Natural killer cell (primary cell): Measurements from ENCODE around the gene ERRFI1. TPM values are rescaled to one million over a fixed set of nuclear protein-coding genes. Genes with fewer than 3 reads are reported as not detected.

Experiments
- ATAC-seq, 3 donors: fragments of 150-1000 bp in 2 of 3; fragments of 200-7000 bp in 1 of 3; cut with Tn5 transposase; 1 replicate in 1 of 3; 2 replicates in 2 of 3; pipeline ENCODE4 v1.10.0; 2021; ENCODE audit warnings: mild to moderate bottlenecking in 2 of 3, moderate library complexity in 2 of 3
- DNase-seq, 2 donors: peaks; one replicate each; pipeline versions ENCODE4 v3.0.0 to v3.0.0-alpha.2; 2013 to 2021; ENCODE audit warnings: mixed read lengths in 1 of 2
- H3K27ac ChIP-seq: one replicate; pipeline ENCODE4 v1.5.1; 2013; ENCODE audit warnings: mild to moderate bottlenecking, low read length
- H3K27me3 ChIP-seq: one replicate; pipeline ENCODE4 v1.6.1; 2013; ENCODE audit warnings: low read length; ENCODE audit not compliant: control insufficient read depth, insufficient read depth
- H3K36me3 ChIP-seq: one replicate; pipeline ENCODE4 v1.6.1; 2013; ENCODE audit warnings: low read length; ENCODE audit not compliant: control insufficient read depth, insufficient read depth
- H3K4me1 ChIP-seq: one replicate; pipeline ENCODE4 v1.6.1; 2013; ENCODE audit warnings: low read length; ENCODE audit not compliant: control insufficient read depth, insufficient read depth
- H3K4me3 ChIP-seq: one replicate; pipeline ENCODE4 v1.5.1; 2013; ENCODE audit warnings: low read length
- H3K9me3 ChIP-seq: one replicate; pipeline ENCODE4 v1.6.1; 2013; ENCODE audit warnings: low read length; ENCODE audit not compliant: control insufficient read depth, insufficient read depth
- H3K27ac Mint-ChIP-seq, 2 donors: one replicate each; pipeline ENCODE4 v1.8.0; 2022; ENCODE audit warnings: mild to moderate bottlenecking in 2 of 2, mixed read lengths in 2 of 2, moderate library complexity in 1 of 2
- H3K27me3 Mint-ChIP-seq, 2 donors: one replicate each; pipeline ENCODE4 v1.8.0; 2022; ENCODE audit warnings: low read depth in 2 of 2, mixed read lengths in 2 of 2
- H3K36me3 Mint-ChIP-seq: one replicate; pipeline ENCODE4 v1.8.0; 2022; ENCODE audit warnings: mixed read lengths
- H3K4me1 Mint-ChIP-seq, 2 donors: one replicate each; pipeline ENCODE4 v1.8.0; 2022; ENCODE audit warnings: mixed read lengths in 2 of 2
- H3K4me3 Mint-ChIP-seq: one replicate; pipeline ENCODE4 v1.8.0; 2022; ENCODE audit warnings: mild to moderate bottlenecking, moderate library complexity, mixed read lengths
- H3K9me3 Mint-ChIP-seq, 2 donors: one replicate each; pipeline ENCODE4 v1.8.0; 2022; ENCODE audit warnings: mixed read lengths in 2 of 2
- CTCF ChIP-seq: fragments of 200-600 bp; IDR thresholded peaks from one replicate; pipeline ENCODE4 v1.8.0; 2022; ENCODE audit warnings: antibody characterized with exemption
- WGBS: methylation state at CpG from one replicate; pipeline ENCODE4 v1.1.7; 2013; ENCODE audit warnings: missing lambda C conversion rate; ENCODE audit not compliant: insufficient coverage; 5-methylcytosine and 5-hydroxymethylcytosine counted together
- intact Hi-C: fragments of 100-400 bp; cut with micrococcal nuclease; formaldehyde crosslinking; loops from one replicate; pipeline ENCODE4 v1.14.2; 2022
- total RNA-seq, 4 donors: library from RNA; stranded (reverse); fragments of 120-200 nt in 1 of 4; gene quantifications; one replicate each; pipeline versions ENCODE4 v1.2.3 to v1.2.4, GENCODE V29; 2013 to 2022

ERRFI1 gene
- total RNA-seq, 3 donors from 2014 or later (not counting 1 experiment from before 2014, with no cell fraction given) = 2.9 to 4.9 (median 4.0) TPM

DNA sequence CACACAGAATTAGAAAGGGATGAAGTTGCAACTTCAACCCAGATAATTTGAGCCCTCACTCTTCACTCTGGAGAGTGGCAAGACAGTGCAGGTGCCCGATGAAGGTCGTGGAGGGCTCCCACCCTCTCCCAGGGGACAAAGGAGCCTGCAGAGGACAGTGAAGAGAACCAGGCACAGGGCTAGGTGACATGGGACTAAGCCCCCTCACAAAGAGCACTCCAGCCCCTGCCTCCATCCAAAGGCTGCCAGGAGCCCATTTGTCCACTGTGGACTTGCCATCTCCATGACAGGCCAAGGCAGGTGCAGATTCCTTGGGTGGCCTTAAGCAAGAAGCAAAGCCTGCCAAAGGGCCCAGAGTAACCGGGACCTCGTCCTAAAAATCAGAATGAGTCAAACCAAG is 15.1 kb downstream of the ERRFI1 start:
- no peaks in the 10 kb centered on the region for H3K4me1 ChIP-seq
- Mint-ChIP-seq H3K27ac (no peak overlapping the region), H3K9me3 (no peaks in the 10 kb centered on the region), H3K27me3 (peaks cover 5 to 7% of the 10 kb centered on the region in 2 donors), H3K4me3 (no peak overlapping the region), H3K36me3 (no peaks in the 10 kb centered on the region), H3K4me1 (peaks cover 0 to 5% of the 10 kb centered on the region in 2 donors)
- no peak for TF ChIP-seq CTCF
- H3K36me3 ChIP-seq = no peaks in the 10 kb centered on the region
- intact Hi-C loops = no loop called here
- H3K4me3 ChIP-seq = no peak overlapping the region
- WGBS = 89% methylated on average over 4 of the region's 4 CpGs
- ATAC-seq (no peak), DNase-seq (no peak)
- no peaks in the 10 kb centered on the region for H3K27me3 ChIP-seq
- H3K27ac ChIP-seq = no peak overlapping the region
- H3K9me3 ChIP-seq = no peaks in the 10 kb centered on the region

DNA sequence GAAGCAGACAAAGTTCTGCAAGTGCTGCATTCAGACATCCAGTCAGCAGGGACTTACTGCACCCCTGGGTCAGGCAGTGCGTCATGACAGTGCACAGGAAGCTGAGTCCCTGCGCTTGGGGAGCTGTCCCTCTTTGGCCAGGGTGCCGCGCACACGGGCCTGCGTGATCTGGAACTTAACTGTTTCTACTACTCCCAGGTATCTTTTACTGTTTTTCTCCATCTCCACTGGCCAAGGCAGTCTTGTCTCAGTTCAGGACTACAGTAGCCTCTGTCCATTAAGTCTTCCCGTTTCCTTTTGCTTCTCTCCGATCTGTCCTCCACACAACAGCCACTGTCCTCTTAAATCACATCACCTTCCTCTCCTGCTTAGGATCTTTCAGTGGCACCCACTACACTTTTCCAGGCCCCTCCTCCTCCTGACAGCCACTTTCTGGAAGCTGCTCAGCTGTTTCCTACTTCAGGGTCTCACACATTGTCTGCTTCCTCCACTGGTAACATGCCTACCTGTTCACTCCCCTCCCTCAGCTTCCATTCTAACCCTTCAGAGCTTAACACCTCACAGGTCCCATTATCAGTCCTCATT is 15.9 kb downstream of the ERRFI1 start:
- H3K4me3 Mint-ChIP-seq = no peak overlapping the region
- ATAC-seq (no peak), DNase-seq (no peak)
- H3K36me3 ChIP-seq = no peaks in the 10 kb centered on the region
- no peak overlapping the region for H3K27ac Mint-ChIP-seq
- no peaks in the 10 kb centered on the region for H3K27me3 ChIP-seq
- intact Hi-C loops = no loop called here
- H3K9me3 ChIP-seq = no peaks in the 10 kb centered on the region
- no peak overlapping the region for H3K4me3 ChIP-seq
- WGBS = 92% methylated on average over 8 of the region's 8 CpGs
- H3K27me3 Mint-ChIP-seq = peaks cover 2% of the 10 kb centered on the region in 2 donors
- TF ChIP-seq CTCF = no peak
- H3K9me3 Mint-ChIP-seq = no peaks in the 10 kb centered on the region
- no peaks in the 10 kb centered on the region for H3K4me1 ChIP-seq
- peaks cover 0 to 5% of the 10 kb centered on the region in 2 donors for H3K4me1 Mint-ChIP-seq
- H3K27ac ChIP-seq = no peak overlapping the region
- no peaks in the 10 kb centered on the region for H3K36me3 Mint-ChIP-seq

DNA sequence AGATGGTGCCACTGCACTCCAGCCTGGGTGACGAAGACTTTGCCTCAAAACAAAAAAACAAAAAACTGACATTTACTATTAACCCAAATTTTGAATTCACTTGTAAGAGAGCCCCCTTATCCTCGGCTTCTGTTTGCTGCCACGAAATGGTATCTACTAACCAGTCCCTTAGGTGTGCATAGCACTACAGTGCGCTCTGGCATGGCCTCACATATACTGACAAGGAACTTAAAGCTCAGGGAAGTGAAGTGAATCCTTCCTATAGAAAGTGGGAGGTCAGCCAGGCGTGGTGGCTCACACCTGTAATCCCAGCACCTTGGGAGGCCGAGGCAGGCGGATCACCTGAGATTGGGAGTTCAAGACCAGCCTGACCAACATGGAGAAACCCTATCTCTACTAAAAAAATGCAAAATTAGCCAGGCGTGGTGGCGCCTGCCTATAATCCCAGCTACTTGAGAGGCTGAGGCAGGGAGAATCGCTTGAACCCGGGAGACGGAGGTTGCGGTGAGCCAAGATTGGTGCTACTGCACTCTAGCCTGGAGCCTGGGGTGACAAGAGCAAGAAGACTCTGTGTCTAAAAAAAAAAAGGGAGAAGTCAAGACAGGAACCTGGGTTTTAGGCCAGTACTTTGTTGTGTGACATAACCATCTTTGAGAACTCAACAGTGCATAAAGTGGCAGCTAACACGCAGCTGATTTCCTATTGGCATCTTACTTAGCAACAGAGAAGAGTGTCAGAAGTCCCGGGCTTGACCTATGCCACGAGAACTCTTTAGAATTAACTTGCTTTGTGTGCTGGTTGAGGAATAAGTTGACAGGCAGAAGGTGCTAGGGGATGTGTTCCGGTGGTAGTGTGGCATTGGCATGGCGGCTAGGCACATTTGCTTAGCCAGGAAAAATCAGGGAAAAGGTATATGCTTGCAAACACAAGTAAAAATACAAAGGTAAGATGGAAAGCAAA is 16.8 kb downstream of the ERRFI1 start:
- Mint-ChIP-seq H3K27me3 (peaks cover 0 to 2% of the 10 kb centered on the region in 2 donors), H3K4me3 (no peak overlapping the region), H3K36me3 (no peaks in the 10 kb centered on the region), H3K27ac (no peak overlapping the region), H3K9me3 (no peaks in the 10 kb centered on the region), H3K4me1 (no peaks in the 10 kb centered on the region)
- H3K27me3 ChIP-seq = no peaks in the 10 kb centered on the region
- ATAC-seq (no peak), DNase-seq (no peak)
- no peak overlapping the region for H3K27ac ChIP-seq
- no peaks in the 10 kb centered on the region for H3K4me1 ChIP-seq
- no peaks in the 10 kb centered on the region for H3K36me3 ChIP-seq
- no peak for TF ChIP-seq CTCF
- 94% methylated on average over 18 of the region's 18 CpGs for WGBS
- intact Hi-C loops = no loop called here
- H3K4me3 ChIP-seq = no peak overlapping the region
- H3K9me3 ChIP-seq = no peaks in the 10 kb centered on the region
